Measurements from ENCODE around the gene CACNB2. TPM values are rescaled to one million over a fixed set of nuclear protein-coding genes. Genes with fewer than 3 reads are reported as not detected.
"Not testable (repeated sequence)": the region's sequence is repeated elsewhere in the genome, so short reads cannot be mapped to it uniquely, and the experiment has no call there.

CACNB2 gene
- total RNA-seq, 2 donors from 2014 or later: 23.7 to 34.3 TPM

DNA sequence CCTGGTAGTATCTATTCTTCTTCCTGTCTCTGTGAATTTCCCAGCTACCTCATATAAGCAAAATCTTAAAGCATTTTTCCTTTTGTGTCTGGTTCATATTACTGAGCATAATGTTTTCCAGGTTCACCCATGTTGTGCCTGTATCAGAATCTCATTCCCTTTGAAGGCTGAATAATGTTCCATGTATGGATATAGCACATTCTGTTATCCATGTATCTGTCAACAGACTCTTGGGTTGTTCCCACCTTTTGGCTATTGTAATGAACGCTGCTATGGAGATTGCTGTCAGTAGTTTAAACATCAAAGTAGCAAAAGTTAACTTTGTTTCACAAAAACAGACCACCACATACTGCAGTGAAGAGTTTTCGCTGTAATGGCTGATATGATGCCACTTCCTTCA lies 411.2 kb downstream of the CACNB2 start:
- DNase-seq: no peak
- intact Hi-C loops (cut with DNase I): no loop called here
- no peak for ATAC-seq

DNA sequence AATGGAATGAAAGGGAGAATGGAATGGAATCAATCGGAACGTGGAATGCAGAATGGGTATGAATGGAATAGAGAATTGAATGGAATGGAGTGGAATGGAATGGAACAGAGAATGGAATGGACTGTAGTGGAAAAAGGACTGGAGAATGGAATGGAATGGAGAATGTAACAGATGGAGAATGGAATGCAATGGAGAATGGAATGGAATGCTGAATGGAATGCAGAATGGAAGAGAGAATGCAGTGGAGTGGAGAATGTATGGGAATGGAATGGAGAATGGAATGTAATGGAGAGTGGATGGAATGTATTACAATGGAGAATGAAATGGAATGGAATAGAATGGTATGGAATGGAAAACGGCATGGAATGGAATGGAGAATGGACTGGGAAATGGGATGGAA lies 414.3 kb downstream of the CACNB2 start:
- intact Hi-C loops (cut with DNase I): no loop called here
- no peak for DNase-seq
- no peak for ATAC-seq

DNA sequence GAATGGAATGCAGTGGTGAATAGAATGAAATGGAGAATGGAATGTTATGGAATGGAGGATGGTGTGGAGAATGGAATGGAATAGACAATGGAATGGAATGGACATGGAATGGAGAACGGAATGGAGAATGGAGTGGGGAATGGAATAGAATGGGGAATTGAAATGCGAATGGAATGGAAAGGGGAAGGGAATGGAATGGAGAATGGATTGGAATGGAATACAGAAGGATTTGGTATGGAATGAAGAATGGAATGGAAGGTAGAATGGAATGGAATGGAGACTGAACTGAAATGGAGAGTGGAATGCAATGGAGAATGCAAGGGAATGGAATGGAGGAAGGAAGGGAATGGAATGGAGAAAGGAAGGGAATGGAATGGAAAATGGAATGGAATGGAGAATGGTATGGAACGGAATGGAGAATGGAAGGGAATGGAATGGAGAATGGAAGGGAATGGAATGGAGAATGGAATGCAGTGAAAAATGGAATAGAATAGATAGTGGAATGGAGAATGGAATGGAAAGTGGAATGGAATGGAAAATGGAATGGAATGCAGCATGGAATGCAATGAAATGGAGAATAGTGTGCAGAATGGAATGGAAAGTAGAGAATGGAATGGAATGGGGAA lies 416.4 kb downstream of the CACNB2 start:
- intact Hi-C loops (cut with DNase I): no loop called here
- no peak for ATAC-seq

DNA sequence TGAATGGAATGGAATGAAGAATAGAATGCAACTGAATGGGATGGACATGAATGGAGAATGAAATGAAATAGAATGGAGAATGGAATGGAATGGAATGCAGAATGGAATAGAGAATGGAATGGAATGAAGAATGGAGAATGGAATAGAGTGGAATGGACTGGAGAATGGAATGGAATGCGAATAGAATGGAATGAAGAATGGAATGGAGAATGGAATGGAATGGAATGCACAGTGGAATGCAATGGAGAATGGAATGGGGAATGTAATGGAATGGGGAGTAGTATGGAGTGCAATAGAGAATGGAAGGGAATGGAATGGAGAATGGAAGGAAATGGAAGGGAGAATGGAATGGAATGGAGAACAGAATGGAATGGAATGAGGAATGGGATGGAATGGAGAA lies 417.7 kb downstream of the CACNB2 start:
- no peak for DNase-seq
- ATAC-seq: no peak
- intact Hi-C loops (cut with DNase I): no loop called here

More for the DNA sequence above, 416.4 kb downstream of the CACNB2 start:
- DNase-seq: no peak

DNA sequence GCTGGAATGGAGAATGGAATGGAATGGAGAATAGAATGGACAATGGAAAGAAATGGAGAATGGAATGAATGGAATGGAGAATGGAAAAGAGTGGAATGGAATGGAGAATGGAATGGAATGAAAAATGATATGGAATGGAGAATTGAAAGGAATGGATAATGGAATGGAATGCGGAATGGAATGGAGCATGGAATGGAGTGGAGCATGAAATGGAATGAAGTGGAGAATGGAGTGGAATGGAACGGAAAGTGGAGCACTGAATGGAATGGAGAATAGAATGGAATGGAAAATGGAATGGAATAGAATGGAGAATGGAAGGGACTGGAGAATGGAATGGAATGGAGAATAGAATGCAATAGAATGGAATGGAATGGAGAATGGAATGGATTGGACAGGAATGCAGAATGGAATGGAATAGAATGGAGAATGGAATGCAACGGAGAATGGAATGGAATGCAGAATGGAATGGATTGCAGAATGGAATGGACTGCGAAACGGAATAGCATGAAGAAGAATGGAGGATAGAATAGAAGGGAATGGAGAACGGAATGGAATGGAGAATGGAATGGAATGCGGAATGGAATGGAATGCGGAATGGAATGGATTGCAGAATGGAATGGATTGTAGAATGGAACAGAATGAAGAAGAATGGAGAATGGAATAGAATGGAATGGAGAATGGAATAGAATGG lies 421.8 kb downstream of the CACNB2 start:
- DNase-seq (no peak), ATAC-seq (no peak)
- intact Hi-C loops (cut with DNase I): no loop called here

DNA sequence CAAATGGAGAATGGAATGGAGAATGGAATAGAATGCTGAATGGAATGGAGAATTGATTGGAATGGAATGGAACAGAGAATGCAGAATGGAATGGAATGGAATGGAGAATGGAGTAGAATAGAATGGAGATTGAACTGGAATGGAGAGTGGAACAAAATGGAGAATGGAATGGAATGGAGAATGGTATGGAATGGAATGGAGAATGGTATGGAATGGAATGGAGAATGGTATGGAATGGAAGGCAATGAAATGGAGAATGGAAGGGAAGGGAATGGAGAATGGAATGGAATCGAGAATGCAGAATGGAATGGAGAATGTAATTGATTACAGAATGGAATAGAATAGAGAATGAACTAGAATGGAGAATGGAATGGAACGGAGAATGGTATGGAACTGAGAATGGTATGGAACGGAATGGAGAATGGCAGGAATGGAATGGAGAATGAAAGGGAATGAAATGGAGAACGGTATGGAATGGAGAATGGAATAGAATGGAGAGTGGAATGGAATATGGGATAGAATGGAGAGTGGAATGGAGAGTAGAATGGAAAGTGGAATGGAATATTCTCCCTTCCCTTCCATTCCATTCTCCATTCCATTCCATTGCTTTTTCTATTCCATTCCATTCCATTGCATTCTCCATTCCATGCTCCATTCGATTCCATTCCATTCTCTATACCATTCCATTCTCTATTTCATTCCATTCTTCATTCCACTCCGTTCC lies 422.9 kb downstream of the CACNB2 start:
- intact Hi-C loops (cut with DNase I): no loop called here
- DNase-seq (no peak), ATAC-seq (no peak)

DNA sequence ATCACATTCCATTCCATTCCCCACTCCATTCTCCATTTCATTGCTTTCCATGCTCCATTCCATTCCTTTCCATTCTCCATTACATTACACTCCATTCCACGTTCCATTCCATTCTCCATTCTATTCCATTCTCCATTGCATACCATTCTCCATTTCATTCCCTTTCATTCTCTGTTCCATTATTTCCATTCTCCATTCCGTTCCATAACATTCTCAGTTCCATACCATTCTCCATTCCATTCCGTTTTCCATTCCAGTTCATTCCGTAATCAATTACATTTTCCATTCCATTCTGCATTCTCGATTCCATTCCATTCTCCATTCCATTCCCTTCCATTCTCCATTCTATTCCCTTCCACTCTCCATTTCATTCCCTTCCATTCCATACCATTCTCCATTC lies 424.8 kb downstream of the CACNB2 start:
- no peak for ATAC-seq
- intact Hi-C loops (cut with DNase I): no loop called here
- DNase-seq: no peak

DNA sequence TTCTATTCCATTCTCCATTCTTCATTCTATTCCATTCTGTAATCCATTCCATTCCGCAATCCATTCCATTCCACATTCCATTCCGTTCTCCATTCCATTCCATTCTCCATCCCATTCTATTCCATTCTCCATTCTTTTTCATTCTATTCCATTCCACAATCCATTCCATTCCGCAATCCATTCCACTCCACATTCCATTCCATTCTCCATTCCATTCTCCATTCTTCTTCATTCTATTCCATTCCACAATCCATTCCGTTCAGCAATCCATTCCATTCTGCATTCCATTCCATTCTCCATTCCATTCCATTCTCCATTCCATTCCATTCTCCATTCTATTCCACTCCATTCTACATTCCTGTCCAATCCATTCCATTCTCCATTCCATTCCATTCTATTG lies 426.0 kb downstream of the CACNB2 start:
- ATAC-seq: no peak

DNA sequence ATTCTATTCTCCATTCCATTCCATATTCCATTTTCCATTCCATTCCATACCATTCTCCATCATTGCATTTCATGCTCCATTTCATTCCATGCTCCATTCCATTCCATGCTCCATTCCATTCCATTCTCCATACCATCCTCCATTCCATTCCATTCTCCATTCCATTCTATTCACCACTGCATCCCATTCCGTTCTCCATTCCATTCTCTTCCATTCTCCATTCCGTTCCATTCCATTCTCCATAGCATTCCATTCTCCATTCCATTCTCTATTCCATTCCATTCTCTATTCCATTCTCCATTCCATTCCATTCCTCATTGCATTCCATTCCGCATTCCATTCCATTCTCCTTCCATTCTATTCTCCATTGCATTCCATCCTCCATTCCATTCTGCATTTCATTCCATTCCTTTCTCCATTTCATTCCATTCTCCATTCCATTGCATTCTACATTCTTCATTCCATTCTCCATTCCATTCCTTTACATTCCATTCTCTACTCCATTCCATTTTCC lies 427.2 kb downstream of the CACNB2 start:
- ATAC-seq: no peak
- no peak for DNase-seq
- intact Hi-C loops (cut with DNase I): no loop called here

More for the DNA sequence above, 426.0 kb downstream of the CACNB2 start:
- intact Hi-C loops (cut with DNase I): no loop called here
- DNase-seq: no peak

DNA sequence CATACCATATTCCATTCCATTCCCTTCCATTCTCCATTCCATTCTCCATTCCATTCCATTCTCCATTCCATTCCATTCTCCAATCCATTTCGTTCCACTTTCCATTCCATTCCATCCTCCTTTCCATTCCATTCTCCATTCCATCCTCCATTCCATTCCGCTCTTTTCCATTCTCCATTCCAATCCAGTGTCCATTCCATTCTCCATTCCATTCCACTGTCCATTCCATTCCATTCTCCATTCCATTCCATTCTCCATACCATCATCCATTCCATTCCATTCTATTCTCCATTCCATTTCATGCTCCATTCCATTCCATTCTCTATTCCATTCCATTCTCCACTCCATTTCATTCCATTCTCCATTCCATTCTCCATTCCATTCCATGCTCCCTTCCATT lies 430.2 kb downstream of the CACNB2 start:
- intact Hi-C loops (cut with DNase I); ATAC-seq; DNase-seq: not testable (repeated sequence)

DNA sequence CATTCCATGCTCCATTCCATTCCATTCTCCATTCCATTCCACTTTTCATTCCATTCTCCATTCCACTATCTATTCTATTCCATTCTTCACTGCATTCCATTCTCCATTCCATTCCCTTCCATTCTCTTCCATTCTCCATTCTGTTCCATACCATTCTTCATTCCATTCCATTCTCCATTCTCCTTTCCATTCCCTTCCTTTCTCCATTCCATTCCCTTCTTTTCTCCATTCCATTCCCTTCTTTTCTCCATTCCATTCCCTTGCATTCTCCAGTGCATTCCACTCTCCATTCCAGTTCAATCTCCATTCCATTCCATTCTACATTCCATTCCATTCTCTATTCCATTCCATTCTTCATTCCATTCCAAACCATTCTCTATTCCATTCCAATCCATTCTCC lies 430.9 kb downstream of the CACNB2 start:
- DNase-seq: no peak
- intact Hi-C loops (cut with DNase I): no loop called here
- ATAC-seq: no peak

DNA sequence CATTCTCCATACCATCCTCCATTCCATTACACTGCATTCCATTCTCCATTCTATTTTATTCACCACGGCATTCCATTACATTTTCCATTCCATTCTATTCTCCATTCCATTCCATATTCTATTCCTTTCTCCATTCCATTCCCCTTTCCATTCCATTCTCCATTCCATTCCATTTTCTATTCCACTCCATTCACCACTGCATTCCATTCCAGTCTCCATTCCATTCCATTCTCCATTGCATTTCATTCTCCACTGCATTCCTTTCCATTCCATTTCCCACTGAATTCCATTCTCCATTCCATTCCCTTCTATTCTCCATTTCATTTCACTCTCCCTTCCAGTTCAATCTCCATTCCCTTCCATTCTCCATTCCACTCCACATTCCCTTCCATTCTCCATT lies 431.6 kb downstream of the CACNB2 start:
- ATAC-seq (no peak), DNase-seq (no peak)
- intact Hi-C loops (cut with DNase I): no loop called here

DNA sequence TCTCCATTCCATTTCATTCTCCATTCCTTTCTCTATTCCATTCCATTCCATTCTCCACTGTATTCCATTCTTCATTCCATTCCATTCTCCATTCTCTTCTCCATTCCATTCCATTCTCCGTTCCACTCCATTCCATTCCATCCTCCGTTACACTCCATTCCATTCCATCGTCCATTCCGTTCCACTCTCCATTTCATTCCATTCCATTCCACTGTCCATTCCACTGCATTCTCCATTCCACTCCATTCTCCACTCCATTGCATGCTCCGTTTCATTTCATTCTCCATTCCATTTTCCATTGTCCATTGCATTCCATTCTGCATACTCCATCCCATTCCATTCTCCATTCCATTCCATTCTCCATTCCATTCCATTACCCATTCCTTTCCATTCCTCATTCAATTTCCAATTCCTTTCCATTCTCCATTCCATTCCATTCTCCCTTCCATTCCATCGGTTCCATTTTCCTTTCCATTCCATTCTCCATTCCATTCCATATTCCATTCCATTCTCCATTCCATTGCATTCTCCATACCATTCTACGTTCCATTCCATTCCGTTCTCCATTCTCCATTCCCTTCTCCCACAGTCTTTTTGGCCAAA lies 432.8 kb downstream of the CACNB2 start:
- intact Hi-C loops (cut with DNase I): no loop called here
- DNase-seq (no peak), ATAC-seq (no peak)

DNA sequence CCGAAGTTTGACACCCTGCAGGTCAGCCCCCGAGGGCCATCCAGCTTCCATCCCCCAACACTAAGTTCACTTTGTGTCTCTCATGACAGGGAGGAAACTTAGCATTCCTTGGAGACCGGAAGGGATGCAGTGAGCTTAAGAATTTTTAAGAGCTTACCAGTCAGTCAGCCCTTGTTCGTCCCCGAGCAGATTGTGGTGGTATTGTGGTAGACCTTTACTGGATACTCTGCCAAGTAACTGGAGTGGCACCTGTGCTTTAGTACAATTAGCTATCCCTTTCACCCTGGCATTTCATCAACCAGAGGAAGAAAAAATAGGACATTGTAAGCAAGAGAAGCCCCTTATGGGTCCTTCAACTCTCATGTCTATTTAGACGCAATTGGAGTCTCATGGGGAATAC lies 436.4 kb downstream of the CACNB2 start:
- intact Hi-C loops (cut with DNase I): no loop called here
- no peak for DNase-seq
- no peak for ATAC-seq

DNA sequence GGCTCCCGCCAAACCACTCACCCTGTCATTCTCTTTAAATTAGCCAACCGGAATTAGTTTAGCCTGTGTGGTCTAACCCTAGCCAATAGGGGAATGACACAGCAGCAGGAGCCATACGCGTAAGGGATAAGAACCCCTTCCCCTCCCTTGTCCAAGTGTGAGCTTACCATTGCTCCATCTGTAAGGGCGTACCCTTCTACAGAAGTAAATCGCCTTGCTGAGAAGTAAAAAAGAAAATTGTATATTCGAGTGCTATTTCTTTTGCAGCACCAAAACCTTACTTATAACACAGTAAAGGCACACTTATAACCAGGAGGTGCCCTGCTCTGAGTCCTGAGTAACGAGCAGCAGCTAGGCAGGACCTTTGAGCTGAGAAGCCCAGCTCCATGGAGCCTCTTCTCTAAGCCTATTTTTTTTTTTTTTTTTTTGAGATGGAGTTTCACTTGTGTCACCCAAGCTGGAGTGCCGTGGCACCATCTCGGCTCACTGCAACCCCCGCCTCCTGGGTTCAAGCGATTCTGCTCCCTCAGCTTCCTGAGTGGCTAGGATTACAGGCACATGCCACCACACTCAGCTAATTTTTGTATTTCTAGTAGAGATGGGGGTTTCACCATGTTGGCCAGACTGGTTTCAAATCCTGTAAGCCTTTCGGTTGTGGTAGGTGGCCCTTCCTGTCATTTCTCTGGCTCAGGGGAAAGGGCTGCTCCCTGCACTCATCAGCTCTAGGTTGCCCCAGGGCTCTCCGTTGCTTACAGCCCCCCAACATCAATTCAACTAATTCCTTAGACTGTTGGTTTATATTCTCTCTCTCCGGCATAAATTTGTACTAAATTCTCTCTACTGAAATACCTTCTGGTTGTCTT lies 437.8 kb downstream of the CACNB2 start:
- ATAC-seq: no peak
- DNase-seq: no peak
- intact Hi-C loops (cut with DNase I): no loop called here

DNA sequence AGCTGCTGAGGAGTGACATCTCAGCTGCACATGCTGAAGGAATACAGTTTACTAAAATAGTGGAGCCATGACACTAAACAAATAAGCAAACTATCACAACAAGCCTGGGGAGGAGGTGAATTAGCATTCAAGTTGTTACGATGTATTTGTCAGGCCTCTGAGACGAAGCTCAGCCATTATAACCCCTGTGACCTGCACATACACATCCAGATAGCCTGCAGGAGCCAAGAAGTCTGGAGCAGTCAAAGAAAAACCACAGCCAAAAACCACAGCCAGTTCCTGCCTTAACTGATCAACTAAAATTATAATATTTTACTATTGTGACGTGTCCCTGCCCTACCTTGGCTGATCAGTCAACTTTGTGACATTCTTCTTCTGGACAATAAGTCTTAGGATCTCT lies 442.6 kb downstream of the CACNB2 start:
- DNase-seq: no peak
- no peak for ATAC-seq
- intact Hi-C loops (cut with DNase I): no loop called here

DNA sequence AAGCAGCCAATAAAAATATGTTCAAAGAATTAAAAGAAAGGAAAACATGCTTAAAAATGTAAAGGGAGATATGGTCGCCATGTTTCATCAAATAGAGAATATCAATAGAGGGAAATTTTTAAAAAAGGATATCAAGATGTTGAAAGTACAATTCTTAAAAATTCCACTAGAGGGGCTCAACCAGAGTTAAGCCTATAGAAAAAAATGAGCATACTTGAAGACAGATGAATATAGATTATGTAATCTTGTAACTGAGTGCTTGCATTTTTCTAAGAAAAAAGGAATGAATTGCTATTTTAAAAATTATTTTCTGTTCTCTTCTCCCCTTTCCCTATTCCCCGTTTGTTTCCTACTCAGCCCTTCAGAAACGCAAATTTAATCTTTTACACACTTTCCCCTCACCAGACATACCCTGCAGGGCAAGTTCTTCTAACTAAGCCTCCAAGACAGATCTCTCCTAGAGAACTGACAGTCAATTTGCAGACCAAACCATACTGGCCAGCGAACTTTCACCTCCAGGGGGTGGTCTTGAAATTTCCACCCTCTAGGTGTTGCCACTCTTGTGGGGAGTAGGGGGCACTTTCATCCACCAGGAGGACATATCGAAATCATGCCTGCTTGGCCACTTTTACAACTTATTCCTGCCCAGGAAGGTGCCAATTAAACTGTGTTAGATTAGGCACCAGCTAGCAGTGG lies 443.5 kb downstream of the CACNB2 start:
- ATAC-seq (no peak), DNase-seq (no peak)
- intact Hi-C loops (cut with DNase I): no loop called here

DNA sequence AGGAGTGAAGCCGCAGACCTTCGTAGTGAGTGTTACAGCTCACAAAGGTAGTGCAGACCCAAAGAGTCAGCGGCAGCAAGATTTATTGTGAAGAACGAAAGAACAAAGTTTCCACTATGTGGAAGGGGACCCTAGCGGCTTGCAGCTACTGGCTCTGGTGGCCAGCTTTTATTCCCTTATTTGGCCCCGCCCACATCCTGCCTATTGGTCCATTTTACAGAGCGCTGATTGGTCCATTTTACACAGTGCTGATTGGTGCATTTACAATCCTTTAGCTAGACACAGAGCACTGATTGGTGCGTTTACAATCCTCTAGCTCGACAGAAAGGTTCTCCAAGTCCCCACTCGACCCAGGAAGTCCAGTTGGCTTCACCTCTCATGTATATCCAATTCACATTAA lies 446.4 kb downstream of the CACNB2 start:
- ATAC-seq; intact Hi-C loops (cut with DNase I); DNase-seq: not testable (repeated sequence)
